OCI-LY1 (cell line): ENCODE data around the gene NSD1.
A peak's percentile ranks its signal among the peaks of the same experiment; 100 is the strongest.
"Not testable (repeated sequence)": the region's sequence is repeated elsewhere in the genome, so short reads cannot be mapped to it uniquely, and the experiment has no call there.

Experiments used
- H2AFZ ChIP-seq: fragments of 200-600 bp; sonication (generic), shearing (Covaris generic); 2 replicates; pipeline ENCODE4 v1.6.0; 2014; ENCODE audit warnings: antibody characterized with exemption, mild to moderate bottlenecking, low read length
- H3F3A ChIP-seq: fragments of 200-600 bp; sonication (generic), shearing (Covaris generic); 2 replicates; pipeline ENCODE4 v1.6.0; 2014; ENCODE audit warnings: mild to moderate bottlenecking, antibody characterized with exemption, low read length, moderate library complexity; ENCODE audit not compliant: insufficient read depth
- H3K27ac ChIP-seq: fragments of 200-600 bp; sonication (generic); 2 replicates; pipeline ENCODE4 v1.5.1; 2014; ENCODE audit warnings: low read length, mixed run types, mild to moderate bottlenecking, low read depth; ENCODE audit not compliant: poor library complexity, severe bottlenecking
- H3K27me3 ChIP-seq: fragments of 200-600 bp; sonication (generic); 2 replicates; pipeline ENCODE4 v1.6.0; 2014; ENCODE audit warnings: antibody characterized with exemption, mild to moderate bottlenecking, low read length, moderate library complexity; ENCODE audit not compliant: insufficient read depth
- H3K36me3 ChIP-seq: fragments of 200-600 bp; sonication (generic); 2 replicates; pipeline ENCODE4 v1.6.1; 2014; ENCODE audit warnings: mild to moderate bottlenecking, antibody characterized with exemption, low read length, moderate library complexity, mixed read lengths; ENCODE audit not compliant: insufficient read depth
- H3K4me1 ChIP-seq: fragments of 200-600 bp; sonication (generic); 2 replicates; pipeline ENCODE4 v1.5.1; 2014; ENCODE audit warnings: mild to moderate bottlenecking, low read length, moderate library complexity; ENCODE audit not compliant: insufficient read depth, severe bottlenecking
- H3K4me2 ChIP-seq: fragments of 200-600 bp; sonication (generic), shearing (Covaris generic); 2 replicates; pipeline ENCODE4 v1.6.1; 2014; ENCODE audit warnings: low read length
- H3K4me3 ChIP-seq: fragments of 200-600 bp; sonication (generic); 2 replicates; pipeline ENCODE4 v1.5.1; 2014; ENCODE audit warnings: low read length, low read depth, mild to moderate bottlenecking, mixed read lengths; ENCODE audit not compliant: poor library complexity, severe bottlenecking
- H3K79me2 ChIP-seq: fragments of 200-600 bp; shearing (Covaris generic); 2 replicates; pipeline ENCODE4 v1.6.1; 2016; ENCODE audit warnings: mixed run types, low read length, mixed read lengths; ENCODE audit not compliant: insufficient read depth
- H3K9ac ChIP-seq: fragments of 200-600 bp; sonication (generic), shearing (Covaris generic); 2 replicates; pipeline ENCODE4 v1.6.1; 2014; ENCODE audit warnings: mild to moderate bottlenecking, low read length, mixed read lengths
- H3K9me2 ChIP-seq: fragments of 200-600 bp; sonication (generic), shearing (Covaris generic); 2 replicates; pipeline ENCODE4 v1.6.1; 2014; ENCODE audit warnings: low read depth, mild to moderate bottlenecking, low read length, mixed read lengths
- H3K9me3 ChIP-seq: fragments of 200-600 bp; shearing (Covaris generic); 2 replicates; pipeline ENCODE4 v1.6.1; 2014; ENCODE audit warnings: low read length, mixed read lengths
- H4K20me1 ChIP-seq: fragments of 200-600 bp; sonication (generic), shearing (Covaris generic); 2 replicates; pipeline ENCODE4 v1.6.0; 2016; ENCODE audit warnings: mild to moderate bottlenecking, low read length; ENCODE audit not compliant: insufficient read depth
- EZH2 ChIP-seq: fragments of 200-600 bp; sonication (generic), shearing (Covaris generic); IDR thresholded peaks from 2 replicates; pipeline ENCODE4 v1.8.0; 2017; ENCODE audit warnings: borderline replicate concordance, mixed run types, mild to moderate bottlenecking, antibody characterized with exemption, low read length, moderate library complexity, mixed read lengths
- TF ChIP-seq, protein P1 (sequence below): fragments of 200-600 bp; sonication (generic), shearing (Covaris generic); IDR thresholded peaks from 2 replicates; pipeline ENCODE4 v1.5.1; 2017; ENCODE audit warnings: mild to moderate bottlenecking, antibody characterized with exemption, low read length, moderate library complexity, mixed read lengths

NSD1 gene

DNA sequence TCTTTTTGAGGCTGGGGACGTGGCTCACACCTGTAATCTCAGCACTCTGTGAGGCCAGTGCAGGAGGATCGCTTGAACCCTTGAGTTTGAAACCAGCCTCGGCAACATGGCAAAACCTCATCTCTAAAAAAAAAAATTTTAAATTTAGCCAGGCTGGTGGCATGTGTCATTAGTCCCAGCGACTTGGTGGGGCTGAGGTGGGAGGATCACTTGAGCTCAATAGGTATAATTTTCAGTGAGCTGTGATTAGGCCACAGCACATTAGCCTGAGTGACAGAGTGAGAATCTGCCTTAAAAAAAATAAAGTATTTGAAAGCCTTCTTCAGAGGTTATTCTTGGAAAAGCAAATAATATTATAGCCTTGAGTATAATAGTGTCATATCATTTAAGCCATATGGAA lies 41.8 kb downstream of the NSD1 start:
- Histone ChIP-seq H3F3A (peaks cover 3% of the 10 kb centered on the region), H3K79me2 (peaks cover 63% of the 10 kb centered on the region), H3K4me3 (no peak overlapping the region)

DNA sequence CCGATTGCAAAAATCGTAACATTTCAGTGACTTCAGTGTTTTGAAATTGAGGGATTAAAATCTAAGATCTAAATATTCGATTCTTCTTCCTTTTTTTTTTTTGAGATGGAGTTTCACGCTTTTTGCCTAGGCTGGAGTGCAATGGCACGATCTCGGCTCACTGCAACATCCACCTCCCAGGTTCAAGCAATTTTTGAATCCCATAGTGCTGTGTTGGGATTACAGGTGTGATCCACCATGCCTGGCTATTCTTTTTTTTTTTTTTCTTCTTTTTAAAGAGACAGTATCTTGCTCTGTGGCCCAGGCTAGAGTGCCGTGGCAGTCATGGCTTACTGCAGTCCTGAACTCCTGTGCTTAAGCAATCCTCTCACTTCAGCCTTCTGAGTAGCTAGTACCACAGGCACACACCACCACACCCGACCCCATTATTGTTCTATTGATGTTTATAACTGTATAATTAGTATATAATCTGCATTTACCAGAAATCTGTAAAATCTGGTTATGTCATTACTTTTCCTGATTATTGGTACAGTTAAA lies 42.7 kb downstream of the NSD1 start:
- peaks cover 36% of the 10 kb centered on the region for H3K4me1 ChIP-seq
- H3K79me2 ChIP-seq = peaks cover 62% of the 10 kb centered on the region
- H3K27ac ChIP-seq = peak overlapping the region; percentile 67
- H3K27me3 ChIP-seq = no peaks in the 10 kb centered on the region
- no peaks in the 10 kb centered on the region for H3K9me3 ChIP-seq
- TF ChIP-seq, protein P1, sequence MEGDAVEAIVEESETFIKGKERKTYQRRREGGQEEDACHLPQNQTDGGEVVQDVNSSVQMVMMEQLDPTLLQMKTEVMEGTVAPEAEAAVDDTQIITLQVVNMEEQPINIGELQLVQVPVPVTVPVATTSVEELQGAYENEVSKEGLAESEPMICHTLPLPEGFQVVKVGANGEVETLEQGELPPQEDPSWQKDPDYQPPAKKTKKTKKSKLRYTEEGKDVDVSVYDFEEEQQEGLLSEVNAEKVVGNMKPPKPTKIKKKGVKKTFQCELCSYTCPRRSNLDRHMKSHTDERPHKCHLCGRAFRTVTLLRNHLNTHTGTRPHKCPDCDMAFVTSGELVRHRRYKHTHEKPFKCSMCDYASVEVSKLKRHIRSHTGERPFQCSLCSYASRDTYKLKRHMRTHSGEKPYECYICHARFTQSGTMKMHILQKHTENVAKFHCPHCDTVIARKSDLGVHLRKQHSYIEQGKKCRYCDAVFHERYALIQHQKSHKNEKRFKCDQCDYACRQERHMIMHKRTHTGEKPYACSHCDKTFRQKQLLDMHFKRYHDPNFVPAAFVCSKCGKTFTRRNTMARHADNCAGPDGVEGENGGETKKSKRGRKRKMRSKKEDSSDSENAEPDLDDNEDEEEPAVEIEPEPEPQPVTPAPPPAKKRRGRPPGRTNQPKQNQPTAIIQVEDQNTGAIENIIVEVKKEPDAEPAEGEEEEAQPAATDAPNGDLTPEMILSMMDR = no peak
- no peak for TF ChIP-seq EZH2
- no peaks in the 10 kb centered on the region for H4K20me1 ChIP-seq
- peaks cover 15% of the 10 kb centered on the region; the same call in 1 of the 2 replicates for H3K36me3 ChIP-seq
- H3K4me2 ChIP-seq = 0 out of 2 replicates have a peak overlapping the region, but pooled peaks have one; percentile 15
- H3F3A ChIP-seq = peaks cover 3% of the 10 kb centered on the region
- H3K9me2 ChIP-seq = no peaks in the 10 kb centered on the region
- no peak overlapping the region for H3K4me3 ChIP-seq
- H2AFZ ChIP-seq = no peak overlapping the region
- H3K9ac ChIP-seq = no peak overlapping the region

More for the DNA sequence above, 41.8 kb downstream of the NSD1 start:
- Histone ChIP-seq H3K27me3 (no peaks in the 10 kb centered on the region), H4K20me1 (no peaks in the 10 kb centered on the region), H3K9ac (no peak overlapping the region), H3K9me2 (no peaks in the 10 kb centered on the region), H3K4me2 (no peak overlapping the region), H3K9me3 (no peaks in the 10 kb centered on the region), H3K36me3 (peaks cover 18% of the 10 kb centered on the region), H3K27ac (peak overlapping the region; percentile 67), H3K4me1 (peaks cover 36% of the 10 kb centered on the region), H2AFZ (no peak overlapping the region)
- TF ChIP-seq EZH2 = no peak
- TF ChIP-seq, protein P1 = no peak

DNA sequence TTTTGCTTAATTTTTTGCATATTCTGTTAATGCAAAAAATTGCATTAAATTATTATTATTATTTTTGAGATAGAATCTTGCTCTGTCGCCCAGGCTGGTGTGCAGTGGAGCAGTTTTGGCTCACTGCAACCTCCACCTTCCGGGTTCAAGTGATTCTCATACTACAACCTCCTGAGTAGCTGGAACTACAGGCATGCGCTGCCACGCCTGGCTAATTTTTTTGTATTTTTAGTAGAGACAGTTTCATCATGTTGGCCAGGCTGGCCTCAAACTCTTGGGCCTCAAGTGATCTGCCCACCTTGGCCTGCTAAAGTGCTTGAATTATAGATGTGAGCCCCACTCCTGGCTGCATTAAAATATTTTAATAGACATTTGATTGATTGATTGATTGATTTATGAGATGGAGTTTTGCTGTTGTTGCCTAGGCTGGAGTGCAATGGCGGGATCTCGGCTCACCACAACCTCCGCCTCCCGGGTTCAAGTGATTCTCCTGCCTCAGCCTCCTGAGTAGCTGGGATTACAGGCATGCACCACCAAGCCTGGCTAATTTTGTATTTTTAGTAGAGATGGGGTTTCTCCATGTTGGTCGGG lies 44.4 kb downstream of the NSD1 start:
- Histone ChIP-seq H3K4me2 (peak overlapping the region; percentile 53; the same call in 1 of the 2 replicates), H3K36me3 (peaks cover 10% of the 10 kb centered on the region; the same call in 1 of the 2 replicates), H3K27ac (peak overlapping the region; percentile 67), H3K4me1 (peaks cover 36% of the 10 kb centered on the region), H3K79me2 (peaks cover 57% of the 10 kb centered on the region)
- not testable (repeated sequence) for H3K27me3 ChIP-seq, H3K9ac ChIP-seq, H3K9me2 ChIP-seq, H4K20me1 ChIP-seq, H3K9me3 ChIP-seq, H3F3A ChIP-seq, H2AFZ ChIP-seq, H3K4me3 ChIP-seq
